CD4-positive, alpha-beta T cell (primary cell): ENCODE measurements around the gene PLA2G1B. TPM values are rescaled to one million over a fixed set of nuclear protein-coding genes. Genes with fewer than 3 reads are reported as not detected.

Source experiments
- ATAC-seq: fragments of 200-7000 bp; cut with Tn5 transposase; one replicate; pipeline ENCODE4 v1.10.0; 2022; ENCODE audit warnings: mild to moderate bottlenecking; ENCODE audit not compliant: poor library complexity
- CTCF ChIA-PET: fragments of 350-600 bp; sonication (Branson Sonifier 250); formaldehyde crosslinking; loops from one replicate; lab custom pipeline; 2021; ENCODE audit warnings: antibody characterized with exemption, inconsistent platforms; lab: Charles Lee
- POLR2A ChIA-PET: fragments of 350-600 bp; sonication (Branson Sonifier 250); formaldehyde crosslinking; loops from one replicate; lab custom pipeline; 2021; ENCODE audit warnings: antibody characterized with exemption, inconsistent platforms; lab: Charles Lee
- DNase-seq, 14 experiments: peaks; one replicate each; pipeline ENCODE4 v3.0.0-alpha.2; 2013 to 2020; ENCODE audit warnings: mixed read lengths in 2 of 14
- H3K27ac ChIP-seq, 2 donors: one replicate each; pipeline versions ENCODE4 v1.5.1 to v1.7.0; 2013; ENCODE audit warnings: low read length in 2 of 2, low read depth in 1 of 2, mild to moderate bottlenecking in 1 of 2
- H3K27me3 ChIP-seq, 2 experiments: 1 replicate in 1 of 2; 2 replicates in 1 of 2; pipeline versions ENCODE4 v1.6.1 to v1.7.0; 2013; ENCODE audit warnings: low read length in 2 of 2, control low read depth in 1 of 2, mild to moderate bottlenecking in 1 of 2, moderate library complexity in 1 of 2; ENCODE audit not compliant: insufficient read depth in 2 of 2, control insufficient read depth in 1 of 2
- H3K36me3 ChIP-seq: one replicate; pipeline ENCODE4 v1.6.1; 2013; ENCODE audit warnings: low read length, control low read depth; ENCODE audit not compliant: insufficient read depth
- H3K4me1 ChIP-seq: one replicate; pipeline ENCODE4 v1.6.1; 2013; ENCODE audit warnings: low read length, control low read depth; ENCODE audit not compliant: insufficient read depth
- H3K4me3 ChIP-seq: one replicate; pipeline ENCODE4 v1.5.1; 2013; ENCODE audit warnings: mild to moderate bottlenecking, low read length, moderate library complexity
- H3K9me3 ChIP-seq, 2 experiments: 1 replicate in 1 of 2; 2 replicates in 1 of 2; pipeline versions ENCODE4 v1.6.1 to v1.7.0; 2013; ENCODE audit warnings: low read length in 2 of 2, mild to moderate bottlenecking in 2 of 2, control low read depth in 1 of 2, moderate library complexity in 1 of 2; ENCODE audit not compliant: control insufficient read depth in 1 of 2, insufficient read depth in 1 of 2
- H3K27ac Mint-ChIP-seq: one replicate; pipeline ENCODE4 v1.8.0; 2020; ENCODE audit warnings: mixed read lengths
- H3K27me3 Mint-ChIP-seq: one replicate; pipeline ENCODE4 v1.8.0; 2021; ENCODE audit warnings: mixed read lengths
- H3K36me3 Mint-ChIP-seq: one replicate; pipeline ENCODE4 v1.8.0; 2021; ENCODE audit warnings: low read depth, mixed read lengths
- H3K4me1 Mint-ChIP-seq: one replicate; pipeline ENCODE4 v1.8.0; 2021; ENCODE audit warnings: low read depth, mixed read lengths
- H3K4me3 Mint-ChIP-seq: one replicate; pipeline ENCODE4 v1.8.0; 2020; ENCODE audit warnings: mild to moderate bottlenecking, mixed read lengths
- H3K9me3 Mint-ChIP-seq: one replicate; pipeline ENCODE4 v1.8.0; 2020; ENCODE audit warnings: mixed read lengths
- CTCF ChIP-seq: fragments of 200-600 bp; IDR thresholded peaks from one replicate; pipeline ENCODE4 v1.8.0; 2022; ENCODE audit warnings: antibody characterized with exemption, mild to moderate bottlenecking
- intact Hi-C, 2 experiments: fragments of 100-400 bp; cut with DNase I in 1 of 2; cut with micrococcal nuclease in 1 of 2; formaldehyde crosslinking; loops; one replicate each; pipeline versions ENCODE4 v1.15.1 to v1.9.0; 2023 to 2025; cut with DNase I, micrococcal nuclease
- total RNA-seq, 174 experiments: library from RNA in 2 of 174; stranded (reverse) in 2 of 174; gene quantifications; one replicate each; pipeline ENCODE4 v1.2.3 and lab custom pipeline; 2021 to 2026

Gene PLA2G1B
- total RNA-seq, 2 experiments from 2014 or later: not detected

- no peak for TF ChIP-seq CTCF
- no peak overlapping the region for H3K27ac Mint-ChIP-seq
- intact Hi-C loops: loop anchor here (5.0 to 10.0 kb wide), 3 partner anchors 294 to 754 kb away; partner anchors contain the start of gene UNC119B (in 1 of the 2)
- ChIA-PET CTCF (interaction anchor here (2.2 kb wide), 1 partner anchor 9 kb away, joined by 8 read pairs; no protein-coding TSS in a partner anchor), POLR2A (no interaction called here)
- ATAC-seq: no peak
- DNase-seq: no peak
- no peak overlapping the region for H3K27ac ChIP-seq
- no peak overlapping the region for H3K4me3 Mint-ChIP-seq
- no peak overlapping the region for H3K4me3 ChIP-seq
- no peaks in the 10 kb centered on the region for H3K4me1 Mint-ChIP-seq
- peaks cover 8% of the 10 kb centered on the region for H3K4me1 ChIP-seq
- peaks cover 29 to 47% of the 10 kb centered on the region in 2 experiments for H3K27me3 ChIP-seq
- H3K36me3 Mint-ChIP-seq: no peaks in the 10 kb centered on the region
- H3K36me3 ChIP-seq: no peaks in the 10 kb centered on the region
- H3K9me3 ChIP-seq: peaks cover 0 to 5% of the 10 kb centered on the region in 2 experiments
- H3K27me3 Mint-ChIP-seq: peaks cover 72% of the 10 kb centered on the region
- H3K9me3 Mint-ChIP-seq: no peaks in the 10 kb centered on the region
Measured at GRCh38 chr12:120358412-120359100, 31.0 kb upstream of the PLA2G1B start.

GRCh38 chr12:120357104-120357503, 29.5 kb upstream of the PLA2G1B start:
- peaks cover 0 to 5% of the 10 kb centered on the region in 2 experiments for H3K9me3 ChIP-seq
- Mint-ChIP-seq H3K4me3 (no peak overlapping the region), H3K4me1 (no peaks in the 10 kb centered on the region), H3K9me3 (no peaks in the 10 kb centered on the region), H3K27me3 (peaks cover 59% of the 10 kb centered on the region), H3K27ac (no peak overlapping the region), H3K36me3 (no peaks in the 10 kb centered on the region)
- peaks cover 23 to 32% of the 10 kb centered on the region in 2 experiments for H3K27me3 ChIP-seq
- no peak for DNase-seq
- no peak overlapping the region for H3K27ac ChIP-seq
- POLR2A ChIA-PET: interaction anchor here (0.5 kb wide), 1 partner anchor 215 kb away, joined by 3 read pairs; no protein-coding TSS in a partner anchor
- intact Hi-C loops: loop anchor here (2.0 to 10.0 kb wide), 5 partner anchors 110 to 755 kb away; partner anchors contain the start of genes DYNLL1 (in 1 of the 2) and UNC119B (in 1 of the 2)
- no peaks in the 10 kb centered on the region for H3K36me3 ChIP-seq
- CTCF ChIA-PET: interaction anchor here (2.2 kb wide), 1 partner anchor 10 kb away, joined by 8 read pairs; no protein-coding TSS in a partner anchor
- no peak for TF ChIP-seq CTCF
- no peak overlapping the region for H3K4me3 ChIP-seq
- peaks cover 8% of the 10 kb centered on the region for H3K4me1 ChIP-seq
- ATAC-seq: no peak

- peak; percentile 56 to 81 (median 65) for DNase-seq
- H3K27ac ChIP-seq: no peak overlapping the region
- H3K4me1 Mint-ChIP-seq: no peaks in the 10 kb centered on the region
- ATAC-seq: peak; percentile 88
- POLR2A ChIA-PET: interaction anchor here (0.5 kb wide), 1 partner anchor 216 kb away, joined by 3 read pairs; no protein-coding TSS in a partner anchor
- intact Hi-C loops: loop anchor here (1.0 to 10.0 kb wide), 7 partner anchors 74 to 756 kb away; partner anchors contain the start of genes DYNLL1 (in 1 of the 2) and UNC119B (in 1 of the 2)
- no peaks in the 10 kb centered on the region for H3K9me3 Mint-ChIP-seq
- peaks cover 5% of the 10 kb centered on the region for H3K4me1 ChIP-seq
- H3K27me3 ChIP-seq: peaks cover 18 to 28% of the 10 kb centered on the region in 2 experiments
- no peaks in the 10 kb centered on the region for H3K36me3 ChIP-seq
- H3K36me3 Mint-ChIP-seq: no peaks in the 10 kb centered on the region
- peaks cover 0 to under 1% of the 10 kb centered on the region in 2 experiments for H3K9me3 ChIP-seq
- TF ChIP-seq CTCF: peak; percentile 91
- CTCF ChIA-PET: interaction anchor here (2.2 kb wide), 1 partner anchor 11 kb away, joined by 8 read pairs; no protein-coding TSS in a partner anchor
- no peak overlapping the region for H3K27ac Mint-ChIP-seq
- H3K27me3 Mint-ChIP-seq: peaks cover 54% of the 10 kb centered on the region
- no peak overlapping the region for H3K4me3 Mint-ChIP-seq
- no peak overlapping the region for H3K4me3 ChIP-seq
Measured at GRCh38 chr12:120356567-120357030, 29.0 kb upstream of the PLA2G1B start.
